T-helper 2 cell (primary cell): ENCODE results near the gene ARSG.

Experiments
- DNase-seq, 5 experiments: peaks; one replicate each; pipeline versions ENCODE4 v3.0.0 to v3.0.0-alpha.2; 2012 to 2022

ARSG gene

GRCh38 chr17:68455901-68456338 lies 164.6 kb downstream of the ARSG start:
- DNase-seq, result no peak

- DNase-seq, result no peak
Observed at GRCh38 chr17:68456339-68457167, 165.3 kb downstream of the ARSG start.

GRCh38 chr17:68457168-68457538 lies 165.9 kb downstream of the ARSG start, which contains the start of gene WIPI1:
Gene WIPI1, minus strand, starts transcription at chr17:68457496. Its CDS starts 75 bp downstream, at chr17:68457421.
- no peak for DNase-seq

- peak; percentile 97 to 99 (median 98) for DNase-seq
Observed at GRCh38 chr17:68457539-68458259, 166.4 kb downstream of the ARSG start.

- DNase-seq, result peak in 1 of 5 experiments; percentile 64
Observed at GRCh38 chr17:68458260-68459036, 167.2 kb downstream of the ARSG start.

- DNase-seq, result peak in 1 of 5 experiments; percentile 51
Observed at GRCh38 chr17:68459037-68459639, 167.8 kb downstream of the ARSG start.

- no peak for DNase-seq
Observed at GRCh38 chr17:68460146-68460545, 168.9 kb downstream of the ARSG start.

GRCh38 chr17:68460715-68461114 lies 169.4 kb downstream of the ARSG start:
- DNase-seq, result peak in 2 of 5 experiments; percentile 59 to 87

- peak in 1 of 5 experiments; percentile 55 for DNase-seq
Observed at GRCh38 chr17:68461122-68461539, 169.8 kb downstream of the ARSG start.

GRCh38 chr17:68461589-68461988 lies 170.3 kb downstream of the ARSG start:
- DNase-seq, result peak in 1 of 5 experiments; percentile 72

GRCh38 chr17:68462381-68463210 lies 171.3 kb downstream of the ARSG start:
- DNase-seq, result peak in 4 of 5 experiments; percentile 48 to 84 (median 56)

- DNase-seq, result no peak
Observed at GRCh38 chr17:68463211-68464019, 172.1 kb downstream of the ARSG start.

GRCh38 chr17:68468334-68468733 lies 177.0 kb downstream of the ARSG start:
- DNase-seq, result no peak

- DNase-seq, result no peak
Observed at GRCh38 chr17:68468788-68469187, 177.5 kb downstream of the ARSG start.
